ENCODE data around the gene EFHD1.

DNA sequence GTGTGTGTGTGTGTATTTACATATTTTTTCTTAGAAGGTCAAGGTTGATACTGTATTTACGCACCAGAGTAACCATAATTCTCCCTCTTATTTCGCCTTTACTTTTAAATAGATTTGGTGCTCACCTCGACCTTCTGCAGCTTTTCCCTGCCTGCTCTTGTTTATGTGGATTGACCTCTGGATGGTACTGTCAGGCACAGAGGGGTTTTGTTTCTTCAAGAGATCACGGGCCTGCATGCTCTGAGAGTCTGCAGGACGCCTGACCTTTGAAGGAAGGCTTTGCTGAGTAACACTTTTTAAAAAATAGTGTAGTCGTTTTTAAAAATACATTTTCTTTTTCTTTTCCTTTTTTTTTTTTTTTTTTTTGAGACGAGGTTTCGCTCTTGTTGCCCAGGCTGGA lies 18.1 kb upstream of the EFHD1 start:
- TF ChIP-seq, protein P1, sequence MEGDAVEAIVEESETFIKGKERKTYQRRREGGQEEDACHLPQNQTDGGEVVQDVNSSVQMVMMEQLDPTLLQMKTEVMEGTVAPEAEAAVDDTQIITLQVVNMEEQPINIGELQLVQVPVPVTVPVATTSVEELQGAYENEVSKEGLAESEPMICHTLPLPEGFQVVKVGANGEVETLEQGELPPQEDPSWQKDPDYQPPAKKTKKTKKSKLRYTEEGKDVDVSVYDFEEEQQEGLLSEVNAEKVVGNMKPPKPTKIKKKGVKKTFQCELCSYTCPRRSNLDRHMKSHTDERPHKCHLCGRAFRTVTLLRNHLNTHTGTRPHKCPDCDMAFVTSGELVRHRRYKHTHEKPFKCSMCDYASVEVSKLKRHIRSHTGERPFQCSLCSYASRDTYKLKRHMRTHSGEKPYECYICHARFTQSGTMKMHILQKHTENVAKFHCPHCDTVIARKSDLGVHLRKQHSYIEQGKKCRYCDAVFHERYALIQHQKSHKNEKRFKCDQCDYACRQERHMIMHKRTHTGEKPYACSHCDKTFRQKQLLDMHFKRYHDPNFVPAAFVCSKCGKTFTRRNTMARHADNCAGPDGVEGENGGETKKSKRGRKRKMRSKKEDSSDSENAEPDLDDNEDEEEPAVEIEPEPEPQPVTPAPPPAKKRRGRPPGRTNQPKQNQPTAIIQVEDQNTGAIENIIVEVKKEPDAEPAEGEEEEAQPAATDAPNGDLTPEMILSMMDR (IDR thresholded peaks at IDR 0.05; ENCODE audit: low read depth, low read length): no peak
- TF ChIP-seq POLR2A (IDR thresholded peaks at IDR 0.05; ENCODE audit: extremely low read depth, insufficient read length) (no peak), MAX (IDR thresholded peaks at IDR 0.05; ENCODE audit: low read depth, low read length) (no peak)
